Measurements from ENCODE around the gene REXO4. TPM values are rescaled to one million over a fixed set of nuclear protein-coding genes. Genes with fewer than 3 reads are reported as not detected.

Gene REXO4
- total and polyA plus RNA-seq, 11 donors, result 9.6 to 30.6 (median 13.7) TPM

DNA sequence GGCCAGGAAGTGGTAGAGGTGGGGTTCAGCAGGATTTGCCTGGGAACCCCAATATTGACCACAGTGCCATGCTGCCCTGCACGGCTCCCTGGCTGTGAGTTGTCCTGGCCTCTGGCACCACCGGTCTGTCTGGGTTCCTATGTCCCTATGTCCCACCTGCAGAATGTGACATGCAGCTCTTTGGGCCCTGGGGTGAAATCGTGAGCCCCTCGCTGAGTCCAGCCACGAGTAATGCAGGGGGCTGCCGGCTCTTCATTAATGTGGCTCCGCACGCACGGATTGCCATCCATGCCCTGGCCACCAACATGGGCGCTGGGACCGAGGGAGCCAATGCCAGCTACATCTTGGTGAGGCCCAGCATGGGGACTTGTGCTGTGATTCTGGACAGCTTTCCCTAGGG lies 39.9 kb upstream of the REXO4 start:
- H3K27ac ChIP-seq, result no peak overlapping the region
- DNase-seq (no peak), ATAC-seq (no peak)
- intact Hi-C loops (cut with DNase I), result loop anchor here in 2 of 10 donors (2.0 kb wide), 2 partner anchors 21 to 81 kb away; partner anchors contain the start of genes SLC2A6 (in 1 of the 2), STKLD1 (in 1 of the 2) and SURF4 (in 1 of the 2)
- H3K36me3 ChIP-seq, result no peaks in the 10 kb centered on the region
- H3K27me3 ChIP-seq, result no peaks in the 10 kb centered on the region
- H3K4me1 ChIP-seq, result peaks cover 0 to 21% (median 13%) of the 10 kb centered on the region in 12 donors
- H3K9me3 ChIP-seq, result no peaks in the 10 kb centered on the region
- no peak overlapping the region for H3K4me3 ChIP-seq
- TF ChIP-seq POLR2A (IDR thresholded peaks at IDR 0.05), result no peak
- TF ChIP-seq, protein P1, sequence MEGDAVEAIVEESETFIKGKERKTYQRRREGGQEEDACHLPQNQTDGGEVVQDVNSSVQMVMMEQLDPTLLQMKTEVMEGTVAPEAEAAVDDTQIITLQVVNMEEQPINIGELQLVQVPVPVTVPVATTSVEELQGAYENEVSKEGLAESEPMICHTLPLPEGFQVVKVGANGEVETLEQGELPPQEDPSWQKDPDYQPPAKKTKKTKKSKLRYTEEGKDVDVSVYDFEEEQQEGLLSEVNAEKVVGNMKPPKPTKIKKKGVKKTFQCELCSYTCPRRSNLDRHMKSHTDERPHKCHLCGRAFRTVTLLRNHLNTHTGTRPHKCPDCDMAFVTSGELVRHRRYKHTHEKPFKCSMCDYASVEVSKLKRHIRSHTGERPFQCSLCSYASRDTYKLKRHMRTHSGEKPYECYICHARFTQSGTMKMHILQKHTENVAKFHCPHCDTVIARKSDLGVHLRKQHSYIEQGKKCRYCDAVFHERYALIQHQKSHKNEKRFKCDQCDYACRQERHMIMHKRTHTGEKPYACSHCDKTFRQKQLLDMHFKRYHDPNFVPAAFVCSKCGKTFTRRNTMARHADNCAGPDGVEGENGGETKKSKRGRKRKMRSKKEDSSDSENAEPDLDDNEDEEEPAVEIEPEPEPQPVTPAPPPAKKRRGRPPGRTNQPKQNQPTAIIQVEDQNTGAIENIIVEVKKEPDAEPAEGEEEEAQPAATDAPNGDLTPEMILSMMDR (IDR thresholded peaks at IDR 0.05), result no peak
- WGBS, 4 donors, result 95 to 99% (median 98%) methylated on average over 9 to 11 of the region's 11 CpGs

DNA sequence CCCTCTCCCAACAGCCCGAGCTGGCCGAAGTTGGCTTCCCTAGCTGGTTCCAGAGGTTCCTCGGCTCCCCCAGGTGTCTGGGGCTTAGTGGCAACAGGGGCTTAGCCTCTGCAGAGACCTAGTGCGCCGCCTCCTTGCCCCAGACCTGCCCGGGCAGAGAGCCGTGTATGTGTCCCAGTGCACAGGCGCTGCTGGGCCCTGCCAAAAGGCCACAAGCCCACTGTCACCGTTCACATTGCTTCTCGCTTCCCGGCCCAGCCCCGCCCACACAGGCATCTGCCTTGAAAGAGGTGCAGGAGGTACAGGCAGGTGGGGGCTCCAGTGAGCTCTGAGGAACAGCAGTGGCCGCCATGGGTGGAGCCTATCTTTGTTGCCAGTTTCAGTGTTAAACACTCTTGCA lies 39.4 kb upstream of the REXO4 start:
- no peaks in the 10 kb centered on the region for H3K36me3 ChIP-seq
- no peak overlapping the region for H3K4me3 ChIP-seq
- DNase-seq (no peak), ATAC-seq (no peak)
- TF ChIP-seq, protein P1 (IDR thresholded peaks at IDR 0.05), result no peak
- no peak for TF ChIP-seq POLR2A (IDR thresholded peaks at IDR 0.05)
- 89 to 91% (median 90%) methylated on average over 10 to 13 of the region's 13 CpGs for WGBS, 4 donors
- no peaks in the 10 kb centered on the region for H3K27me3 ChIP-seq
- no peaks in the 10 kb centered on the region for H3K9me3 ChIP-seq
- H3K27ac ChIP-seq, result no peak overlapping the region
- intact Hi-C loops (cut with DNase I), result no loop called here
- H3K4me1 ChIP-seq, result peaks cover 0 to 21% (median 13%) of the 10 kb centered on the region in 12 donors

DNA sequence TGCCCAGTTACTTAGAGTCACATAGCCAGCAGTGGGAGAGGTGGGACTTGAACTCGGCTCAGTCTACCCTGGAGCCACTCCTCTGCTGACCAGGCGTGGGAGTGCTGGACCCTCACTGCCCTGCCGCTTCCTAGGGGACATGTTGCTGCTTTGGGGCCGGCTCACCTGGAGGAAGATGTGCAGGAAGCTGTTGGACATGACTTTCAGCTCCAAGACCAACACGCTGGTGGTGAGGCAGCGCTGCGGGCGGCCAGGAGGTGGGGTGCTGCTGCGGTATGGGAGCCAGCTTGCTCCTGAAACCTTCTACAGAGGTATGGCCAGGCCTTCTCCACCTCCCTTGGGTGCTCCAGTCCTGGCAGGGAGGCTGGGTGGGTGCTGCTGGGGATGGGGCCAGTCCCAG lies 38.6 kb upstream of the REXO4 start:
- Histone ChIP-seq H3K27ac (no peak overlapping the region), H3K27me3 (no peaks in the 10 kb centered on the region), H3K4me1 (peaks cover 0 to 21% (median 13%) of the 10 kb centered on the region in 12 donors), H3K36me3 (no peaks in the 10 kb centered on the region), H3K4me3 (no peak overlapping the region), H3K9me3 (no peaks in the 10 kb centered on the region)
- WGBS, 4 donors, result 93 to 96% (median 94%) methylated on average over 4 to 9 of the region's 9 CpGs
- ATAC-seq, result no peak
- DNase-seq, result no peak
- intact Hi-C loops (cut with DNase I), result no loop called here
- TF ChIP-seq POLR2A (IDR thresholded peaks at IDR 0.05), result no peak

DNA sequence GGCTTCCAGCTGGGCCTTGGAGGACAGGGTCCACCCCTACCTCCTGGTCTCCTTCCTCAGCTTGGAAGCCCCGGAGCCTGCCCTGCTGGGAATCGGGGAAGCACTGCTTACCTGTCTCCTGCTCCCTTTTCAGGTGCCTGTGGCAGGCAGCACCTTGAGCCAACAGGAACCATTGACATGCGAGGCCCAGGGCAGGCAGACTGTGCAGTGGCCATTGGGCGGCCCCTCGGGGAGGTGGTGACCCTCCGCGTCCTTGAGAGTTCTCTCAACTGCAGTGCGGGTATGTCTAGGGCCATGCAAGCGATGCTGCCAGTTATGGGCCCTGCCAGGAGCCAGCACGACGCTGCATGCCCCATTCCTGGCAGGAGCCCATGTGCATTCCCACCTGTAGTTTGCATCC lies 38.1 kb upstream of the REXO4 start:
- no peak for ATAC-seq
- no peaks in the 10 kb centered on the region for H3K27me3 ChIP-seq
- H3K27ac ChIP-seq, result no peak overlapping the region
- H3K9me3 ChIP-seq, result no peaks in the 10 kb centered on the region
- H3K4me1 ChIP-seq, result peaks cover 0 to 18% (median 11%) of the 10 kb centered on the region in 12 donors
- WGBS, 4 donors, result 94 to 95% (median 95%) methylated on average over 10 to 11 of the region's 11 CpGs
- intact Hi-C loops (cut with DNase I), result no loop called here
- H3K36me3 ChIP-seq, result no peaks in the 10 kb centered on the region
- DNase-seq, result no peak
- TF ChIP-seq, protein P1 (IDR thresholded peaks at IDR 0.05), result no peak
- TF ChIP-seq POLR2A (IDR thresholded peaks at IDR 0.05), result no peak
- no peak overlapping the region for H3K4me3 ChIP-seq

All from heart left ventricle (tissue), 16 donors.